Measurements from ENCODE around the gene RAP1GAP2.
"Not testable (repeated sequence)": the region's sequence is repeated elsewhere in the genome, so short reads cannot be mapped to it uniquely, and the experiment has no call there.

The RAP1GAP2 gene

GRCh38 chr17:3025421-3026124, 229.3 kb downstream of the RAP1GAP2 start:
- TF ChIP-seq, protein P1, sequence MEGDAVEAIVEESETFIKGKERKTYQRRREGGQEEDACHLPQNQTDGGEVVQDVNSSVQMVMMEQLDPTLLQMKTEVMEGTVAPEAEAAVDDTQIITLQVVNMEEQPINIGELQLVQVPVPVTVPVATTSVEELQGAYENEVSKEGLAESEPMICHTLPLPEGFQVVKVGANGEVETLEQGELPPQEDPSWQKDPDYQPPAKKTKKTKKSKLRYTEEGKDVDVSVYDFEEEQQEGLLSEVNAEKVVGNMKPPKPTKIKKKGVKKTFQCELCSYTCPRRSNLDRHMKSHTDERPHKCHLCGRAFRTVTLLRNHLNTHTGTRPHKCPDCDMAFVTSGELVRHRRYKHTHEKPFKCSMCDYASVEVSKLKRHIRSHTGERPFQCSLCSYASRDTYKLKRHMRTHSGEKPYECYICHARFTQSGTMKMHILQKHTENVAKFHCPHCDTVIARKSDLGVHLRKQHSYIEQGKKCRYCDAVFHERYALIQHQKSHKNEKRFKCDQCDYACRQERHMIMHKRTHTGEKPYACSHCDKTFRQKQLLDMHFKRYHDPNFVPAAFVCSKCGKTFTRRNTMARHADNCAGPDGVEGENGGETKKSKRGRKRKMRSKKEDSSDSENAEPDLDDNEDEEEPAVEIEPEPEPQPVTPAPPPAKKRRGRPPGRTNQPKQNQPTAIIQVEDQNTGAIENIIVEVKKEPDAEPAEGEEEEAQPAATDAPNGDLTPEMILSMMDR (IDR thresholded peaks at IDR 0.05; ENCODE audit: low read depth, low read length), result no peak
- H3K4me3 ChIP-seq (ENCODE audit: low read depth, low read length), result no peak overlapping the region

GRCh38 chr17:3026125-3026855, 230.1 kb downstream of the RAP1GAP2 start:
- TF ChIP-seq, protein P1 (IDR thresholded peaks at IDR 0.05; ENCODE audit: low read depth, low read length), result no peak
- H3K4me3 ChIP-seq (ENCODE audit: low read depth, low read length), result no peak overlapping the region

- TF ChIP-seq, protein P1 (IDR thresholded peaks at IDR 0.05; ENCODE audit: low read depth, low read length), result no peak
- H3K4me3 ChIP-seq (ENCODE audit: low read depth, low read length), result no peak overlapping the region
Measured at GRCh38 chr17:3026856-3027751, 230.9 kb downstream of the RAP1GAP2 start.

DNA sequence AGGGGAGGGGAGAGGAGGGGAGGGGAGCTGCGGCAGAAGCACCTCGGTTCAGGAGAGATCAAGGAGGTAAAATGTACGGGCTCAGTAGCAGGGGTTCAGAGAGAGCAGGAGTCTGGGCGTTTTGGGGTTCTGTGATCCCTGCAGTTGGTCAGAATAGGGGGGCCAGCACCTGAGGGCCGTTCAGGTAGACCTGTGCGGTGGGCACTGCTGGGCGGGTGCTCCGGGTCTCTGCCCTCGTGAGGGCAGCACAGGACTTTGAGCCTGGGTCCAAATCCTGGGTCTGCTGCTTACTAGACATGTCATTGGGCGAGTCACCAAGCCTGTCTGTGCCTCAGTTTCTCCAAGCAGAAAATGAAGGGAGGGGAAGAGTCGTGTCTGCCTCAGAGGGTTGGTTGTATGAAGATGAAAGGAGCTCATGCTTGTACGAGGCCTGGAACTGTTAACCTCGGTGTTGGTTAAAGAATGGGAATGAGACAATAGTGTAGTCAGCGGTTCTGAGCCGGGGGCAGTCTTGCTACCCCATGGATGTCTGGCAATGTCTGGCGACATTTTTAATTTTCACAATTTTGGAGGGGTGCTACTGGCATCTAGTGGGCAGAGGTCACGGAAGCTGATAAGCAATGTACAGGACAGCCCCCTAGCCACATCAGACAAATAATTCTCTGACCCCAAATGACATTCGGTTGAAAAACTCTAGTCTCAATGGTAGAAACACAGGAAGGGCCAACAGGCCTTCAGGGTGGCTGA, 231.7 kb downstream of the RAP1GAP2 start:
- no peak overlapping the region for H3K4me3 ChIP-seq (ENCODE audit: low read depth, low read length)
- TF ChIP-seq, protein P1 (IDR thresholded peaks at IDR 0.05; ENCODE audit: low read depth, low read length), result no peak

DNA sequence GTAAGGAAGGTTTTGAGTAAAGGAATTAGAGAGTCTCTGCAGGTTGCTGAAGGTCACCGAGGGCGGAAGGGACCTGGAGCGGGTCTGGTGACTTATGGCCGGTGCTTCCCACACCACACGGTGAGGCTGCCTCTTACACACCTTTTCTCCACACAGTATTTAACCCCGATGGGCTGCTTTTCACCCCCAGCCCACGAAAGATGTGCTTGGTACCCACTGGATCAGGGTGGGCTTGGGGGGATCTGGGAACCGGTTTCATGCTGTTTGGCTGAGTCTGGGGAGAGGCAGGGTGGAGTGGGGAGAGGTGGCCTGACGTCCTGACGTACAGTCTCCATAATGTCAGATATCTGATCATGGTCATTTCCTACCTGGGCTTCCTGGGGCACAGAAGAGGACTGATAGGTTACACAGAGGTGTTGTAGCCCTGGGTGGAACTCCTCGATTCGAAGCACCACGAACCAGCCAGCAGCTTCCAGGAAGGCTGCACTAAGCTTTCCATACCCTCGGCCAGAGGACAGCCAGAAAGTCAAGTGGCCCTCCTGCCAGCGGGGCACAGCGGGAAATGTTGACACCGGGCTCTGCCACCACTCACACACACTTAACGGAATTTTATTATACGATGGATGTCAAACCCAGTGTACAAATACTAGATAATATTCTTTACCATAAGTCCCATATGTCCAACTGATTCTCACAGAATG, 233.1 kb downstream of the RAP1GAP2 start:
- TF ChIP-seq, protein P1 (IDR thresholded peaks at IDR 0.05; ENCODE audit: low read depth, low read length), result no peak
- no peak overlapping the region for H3K4me3 ChIP-seq (ENCODE audit: low read depth, low read length)

DNA sequence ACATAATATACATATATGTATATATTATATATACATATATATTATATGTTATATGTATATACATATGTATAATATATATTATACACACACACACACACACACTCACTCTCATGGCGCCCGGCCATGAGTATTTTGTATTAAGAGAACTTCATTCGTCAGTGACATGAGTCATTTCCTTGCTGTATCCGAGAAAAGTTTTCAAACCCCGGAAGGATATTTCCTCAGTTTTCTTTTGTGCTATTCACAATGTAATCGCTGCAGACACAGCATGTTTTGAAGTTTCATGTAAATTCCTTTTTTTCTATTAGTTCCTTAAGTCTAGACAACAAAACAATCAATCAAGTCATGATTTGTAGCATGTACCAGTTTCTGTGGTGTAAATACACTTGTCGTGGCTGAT, 233.9 kb downstream of the RAP1GAP2 start:
- TF ChIP-seq, protein P1 (IDR thresholded peaks at IDR 0.05; ENCODE audit: low read depth, low read length), result no peak
- H3K4me3 ChIP-seq (ENCODE audit: low read depth, low read length), result no peak overlapping the region

- not testable (repeated sequence) for H3K4me3 ChIP-seq (ENCODE audit: low read depth, low read length)
Measured at GRCh38 chr17:3030852-3031470, 234.7 kb downstream of the RAP1GAP2 start.
